HEK293 (cell line): ENCODE data around the gene ZMYND10.

Experiments used
- CTCF ChIA-PET: fragments of 350-600 bp; formaldehyde crosslinking; extraction: SDS; loops from one replicate; lab custom pipeline; 2021; ENCODE audit warnings: antibody characterized with exemption; lab: Yijun Ruan, JAX
- POLR2A ChIA-PET: fragments of 300-600 bp; formaldehyde crosslinking; extraction: SDS; loops from one replicate; lab custom pipeline; 2020; ENCODE audit warnings: antibody characterized with exemption, inconsistent platforms; lab: Yijun Ruan, JAX
- H3K27ac ChIP-seq: fragments of 200-500 bp; sonication (Bioruptor generic); 2 replicates; pipeline ENCODE4 v1.5.1; 2014; ENCODE audit warnings: low read depth, low read length, control low read depth, inconsistent platforms; ENCODE audit errors: extremely low read depth
- H3K36me3 ChIP-seq, 2 experiments: fragments of 200-500 bp in 1 of 2; sonication (Bioruptor generic) in 1 of 2; 1 replicate in 1 of 2; 2 replicates in 1 of 2; pipeline ENCODE4 v1.5.1; 2014 to 2017; ENCODE audit warnings: inconsistent platforms in 2 of 2, low read length in 2 of 2; ENCODE audit not compliant: control insufficient read depth in 2 of 2, insufficient read depth in 1 of 2
- H3K4me1 ChIP-seq: fragments of 200-500 bp; sonication (Bioruptor generic); 2 replicates; pipeline ENCODE4 v1.5.1; 2014; ENCODE audit warnings: mild to moderate bottlenecking, low read length, inconsistent platforms; ENCODE audit not compliant: control insufficient read depth, insufficient read depth
- H3K4me3 ChIP-seq: 2 replicates; pipeline ENCODE4 v1.5.1; 2011; ENCODE audit warnings: low read depth, mild to moderate bottlenecking, control low read depth, low read length, moderate library complexity
- H3K9me3 ChIP-seq: fragments of 200-500 bp; sonication (Bioruptor generic); 2 replicates; pipeline ENCODE4 v1.5.1; 2014; ENCODE audit warnings: low read depth, low read length, inconsistent platforms; ENCODE audit not compliant: control insufficient read depth, insufficient read depth
- GLIS1 ChIP-seq: fragments of 450-650 bp; formaldehyde crosslinking; IDR thresholded peaks from 2 replicates; pipeline ENCODE4 v1.5.1; 2016; ENCODE audit warnings: missing biosample characterization, missing genetic modification characterization
- MYNN ChIP-seq: fragments of 450-650 bp; formaldehyde crosslinking; IDR thresholded peaks from 2 replicates; pipeline ENCODE4 v1.5.1; 2016; ENCODE audit warnings: missing biosample characterization, missing genetic modification characterization, borderline replicate concordance
- SP7 ChIP-seq: fragments of 450-650 bp; formaldehyde crosslinking; IDR thresholded peaks from 2 replicates; pipeline ENCODE4 v1.5.1; 2016; ENCODE audit warnings: missing biosample characterization, missing genetic modification characterization
- YY1 ChIP-seq: fragments of 450-650 bp; formaldehyde crosslinking; IDR thresholded peaks from 2 replicates; pipeline ENCODE4 v1.5.1; 2018; ENCODE audit warnings: missing biosample characterization, missing genetic modification characterization
- ZBTB8A ChIP-seq: fragments of 450-650 bp; formaldehyde crosslinking; IDR thresholded peaks from 2 replicates; pipeline ENCODE4 v1.5.1; 2016; ENCODE audit warnings: missing biosample characterization, missing genetic modification characterization
- ZFHX2 ChIP-seq: fragments of 450-650 bp; formaldehyde crosslinking; conservative IDR thresholded peaks from 2 replicates; pipeline ENCODE4 v1.5.1; 2016; ENCODE audit warnings: missing biosample characterization, missing genetic modification characterization
- ZNF391 ChIP-seq: fragments of 450-650 bp; formaldehyde crosslinking; IDR thresholded peaks from 2 replicates; pipeline ENCODE4 v1.5.1; 2016; ENCODE audit warnings: low read depth, missing biosample characterization, missing genetic modification characterization, borderline replicate concordance
- ZNF426 ChIP-seq: fragments of 450-650 bp; formaldehyde crosslinking; IDR thresholded peaks from 2 replicates; pipeline ENCODE4 v1.5.1; 2017; ENCODE audit warnings: missing biosample characterization, missing genetic modification characterization, mild to moderate bottlenecking, inconsistent platforms, moderate library complexity
- ZNF585B ChIP-seq: fragments of 450-650 bp; formaldehyde crosslinking; IDR thresholded peaks from 2 replicates; pipeline ENCODE4 v1.5.1; 2016; ENCODE audit warnings: missing biosample characterization, missing genetic modification characterization
- ZNF670 ChIP-seq: fragments of 450-650 bp; formaldehyde crosslinking; IDR thresholded peaks from 2 replicates; pipeline ENCODE4 v1.5.1; 2016; ENCODE audit warnings: missing biosample characterization, missing genetic modification characterization, low read depth
- ZNF677 ChIP-seq: fragments of 450-650 bp; IDR thresholded peaks from 2 replicates; pipeline ENCODE4 v1.5.0; 2018; ENCODE audit warnings: missing biosample characterization, mild to moderate bottlenecking, missing genetic modification characterization, moderate library complexity
- ZNF791 ChIP-seq: fragments of 450-650 bp; formaldehyde crosslinking; IDR thresholded peaks from 2 replicates; pipeline ENCODE4 v1.5.1; 2016; ENCODE audit warnings: missing biosample characterization, missing genetic modification characterization
- ZNF830 ChIP-seq: fragments of 450-650 bp; IDR thresholded peaks from 2 replicates; pipeline ENCODE4 v1.5.0; 2018; ENCODE audit warnings: missing biosample characterization, missing genetic modification characterization, low read depth, mild to moderate bottlenecking, moderate library complexity
- ZSCAN23 ChIP-seq: fragments of 450-650 bp; formaldehyde crosslinking; IDR thresholded peaks from 2 replicates; pipeline ENCODE4 v1.5.1; 2016; ENCODE audit warnings: missing biosample characterization, missing genetic modification characterization
- TF ChIP-seq, protein P1 (sequence below): fragments of 450-650 bp; formaldehyde crosslinking; IDR thresholded peaks from 2 replicates; pipeline ENCODE4 v1.5.1; 2016; ENCODE audit warnings: missing biosample characterization, missing genetic modification characterization
- TF ChIP-seq, protein P2 (sequence below): fragments of 450-650 bp; formaldehyde crosslinking; IDR thresholded peaks from 2 replicates; pipeline ENCODE4 v1.5.1; 2016; ENCODE audit warnings: missing biosample characterization, missing genetic modification characterization
- TF ChIP-seq, protein P3 (sequence below): fragments of 450-650 bp; formaldehyde crosslinking; IDR thresholded peaks from 2 replicates; pipeline ENCODE4 v1.5.1; 2017; ENCODE audit warnings: missing biosample characterization, mild to moderate bottlenecking, missing genetic modification characterization, moderate library complexity
- TF ChIP-seq, protein P4 (sequence below): fragments of 450-650 bp; formaldehyde crosslinking; conservative IDR thresholded peaks from 2 replicates; pipeline ENCODE4 v1.5.1; 2016; ENCODE audit warnings: low read depth, missing biosample characterization, missing genetic modification characterization
- TF ChIP-seq, protein P5 (sequence below): fragments of 450-650 bp; formaldehyde crosslinking; IDR thresholded peaks from 2 replicates; pipeline ENCODE4 v1.5.1; 2017; ENCODE audit warnings: missing biosample characterization, missing genetic modification characterization

Gene ZMYND10

DNA sequence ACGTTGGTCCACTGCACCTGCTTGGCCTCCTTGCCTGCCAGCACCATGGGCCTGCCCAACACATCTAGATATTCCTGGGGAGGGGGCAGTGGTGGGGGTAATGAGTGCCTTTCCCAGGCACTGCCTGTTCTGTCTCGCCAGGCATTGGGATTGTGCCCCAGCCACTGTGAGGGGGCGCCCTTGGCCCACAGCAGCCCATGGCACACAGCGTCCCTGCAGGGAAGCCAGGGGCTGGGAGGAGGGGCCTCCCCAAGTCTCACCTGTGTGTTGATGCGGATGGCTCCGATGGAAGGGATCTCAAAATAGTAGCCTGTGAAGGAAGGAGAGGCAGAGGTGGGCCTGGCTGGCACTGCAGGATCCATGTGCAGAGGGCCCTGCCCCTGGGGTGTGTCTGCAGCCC lies 32.5 kb upstream of the ZMYND10 start (continued):
- TF ChIP-seq, protein P1, sequence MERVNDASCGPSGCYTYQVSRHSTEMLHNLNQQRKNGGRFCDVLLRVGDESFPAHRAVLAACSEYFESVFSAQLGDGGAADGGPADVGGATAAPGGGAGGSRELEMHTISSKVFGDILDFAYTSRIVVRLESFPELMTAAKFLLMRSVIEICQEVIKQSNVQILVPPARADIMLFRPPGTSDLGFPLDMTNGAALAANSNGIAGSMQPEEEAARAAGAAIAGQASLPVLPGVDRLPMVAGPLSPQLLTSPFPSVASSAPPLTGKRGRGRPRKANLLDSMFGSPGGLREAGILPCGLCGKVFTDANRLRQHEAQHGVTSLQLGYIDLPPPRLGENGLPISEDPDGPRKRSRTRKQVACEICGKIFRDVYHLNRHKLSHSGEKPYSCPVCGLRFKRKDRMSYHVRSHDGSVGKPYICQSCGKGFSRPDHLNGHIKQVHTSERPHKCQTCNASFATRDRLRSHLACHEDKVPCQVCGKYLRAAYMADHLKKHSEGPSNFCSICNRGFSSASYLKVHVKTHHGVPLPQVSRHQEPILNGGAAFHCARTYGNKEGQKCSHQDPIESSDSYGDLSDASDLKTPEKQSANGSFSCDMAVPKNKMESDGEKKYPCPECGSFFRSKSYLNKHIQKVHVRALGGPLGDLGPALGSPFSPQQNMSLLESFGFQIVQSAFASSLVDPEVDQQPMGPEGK (tag by site-specific recombination) = no peak
- TF ChIP-seq YY1 (tag by site-specific recombination) = no peak

DNA sequence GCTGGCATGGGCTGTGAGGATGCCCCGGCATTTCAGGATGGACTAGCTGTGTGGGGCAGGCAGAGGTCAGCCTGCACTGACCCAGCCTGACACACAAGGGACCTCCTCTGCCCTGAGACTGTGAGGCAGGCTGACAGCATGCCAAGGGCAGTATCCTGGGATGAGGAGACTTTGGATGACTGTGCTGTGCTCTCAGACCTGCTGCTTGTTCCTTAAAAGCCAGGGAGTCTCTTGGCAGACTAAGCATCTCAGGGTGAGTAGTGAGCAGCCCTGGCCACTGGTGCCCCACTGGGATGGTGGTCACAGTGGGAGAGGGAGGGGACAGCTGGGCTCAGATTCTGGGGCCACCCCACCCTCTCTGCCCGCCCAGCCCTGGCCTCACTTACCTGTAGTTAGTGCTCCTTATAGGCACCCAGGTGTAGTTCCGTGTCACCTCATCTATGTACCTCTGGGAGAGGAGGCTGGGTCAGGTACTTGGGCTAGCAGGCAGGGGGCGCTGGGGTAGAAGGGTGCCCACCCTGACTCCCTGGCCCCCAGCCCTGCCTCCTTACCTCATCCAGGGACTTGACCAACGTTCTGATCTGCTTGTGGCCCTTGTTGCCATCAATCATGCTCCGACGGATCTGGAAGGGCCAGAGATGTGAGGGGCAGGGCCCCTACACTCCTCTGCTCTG lies 29.9 kb upstream of the ZMYND10 start:
- Histone ChIP-seq H3K36me3 (no peaks in the 10 kb centered on the region), H3K4me3 (no peak overlapping the region), H3K27ac (no peak overlapping the region), H3K4me1 (no peaks in the 10 kb centered on the region), H3K9me3 (no peaks in the 10 kb centered on the region)
- CTCF ChIA-PET = interaction anchor here (0.5 to 1.2 kb wide), 2 partner anchors 14 to 334 kb away, joined by 3 to 4 read pairs; no protein-coding TSS in a partner anchor
- TF ChIP-seq, protein P2, sequence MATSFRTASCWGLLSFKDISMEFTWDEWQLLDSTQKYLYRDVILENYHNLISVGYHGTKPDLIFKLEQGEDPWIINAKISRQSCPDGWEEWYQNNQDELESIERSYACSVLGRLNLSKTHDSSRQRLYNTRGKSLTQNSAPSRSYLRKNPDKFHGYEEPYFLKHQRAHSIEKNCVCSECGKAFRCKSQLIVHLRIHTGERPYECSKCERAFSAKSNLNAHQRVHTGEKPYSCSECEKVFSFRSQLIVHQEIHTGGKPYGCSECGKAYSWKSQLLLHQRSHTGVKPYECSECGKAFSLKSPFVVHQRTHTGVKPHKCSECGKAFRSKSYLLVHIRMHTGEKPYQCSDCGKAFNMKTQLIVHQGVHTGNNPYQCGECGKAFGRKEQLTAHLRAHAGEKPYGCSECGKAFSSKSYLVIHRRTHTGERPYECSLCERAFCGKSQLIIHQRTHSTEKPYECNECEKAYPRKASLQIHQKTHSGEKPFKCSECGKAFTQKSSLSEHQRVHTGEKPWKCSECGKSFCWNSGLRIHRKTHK = no peak
- TF ChIP-seq GLIS1 (tag by site-specific recombination) (no peak), ZNF585B (tag by site-specific recombination) (no peak)
- TF ChIP-seq, protein P3, sequence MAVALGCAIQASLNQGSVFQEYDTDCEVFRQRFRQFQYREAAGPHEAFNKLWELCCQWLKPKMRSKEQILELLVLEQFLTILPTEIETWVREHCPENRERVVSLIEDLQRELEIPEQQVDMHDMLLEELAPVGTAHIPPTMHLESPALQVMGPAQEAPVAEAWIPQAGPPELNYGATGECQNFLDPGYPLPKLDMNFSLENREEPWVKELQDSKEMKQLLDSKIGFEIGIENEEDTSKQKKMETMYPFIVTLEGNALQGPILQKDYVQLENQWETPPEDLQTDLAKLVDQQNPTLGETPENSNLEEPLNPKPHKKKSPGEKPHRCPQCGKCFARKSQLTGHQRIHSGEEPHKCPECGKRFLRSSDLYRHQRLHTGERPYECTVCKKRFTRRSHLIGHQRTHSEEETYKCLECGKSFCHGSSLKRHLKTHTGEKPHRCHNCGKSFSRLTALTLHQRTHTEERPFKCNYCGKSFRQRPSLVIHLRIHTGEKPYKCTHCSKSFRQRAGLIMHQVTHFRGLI = no peak
- POLR2A ChIA-PET = no interaction called here

DNA sequence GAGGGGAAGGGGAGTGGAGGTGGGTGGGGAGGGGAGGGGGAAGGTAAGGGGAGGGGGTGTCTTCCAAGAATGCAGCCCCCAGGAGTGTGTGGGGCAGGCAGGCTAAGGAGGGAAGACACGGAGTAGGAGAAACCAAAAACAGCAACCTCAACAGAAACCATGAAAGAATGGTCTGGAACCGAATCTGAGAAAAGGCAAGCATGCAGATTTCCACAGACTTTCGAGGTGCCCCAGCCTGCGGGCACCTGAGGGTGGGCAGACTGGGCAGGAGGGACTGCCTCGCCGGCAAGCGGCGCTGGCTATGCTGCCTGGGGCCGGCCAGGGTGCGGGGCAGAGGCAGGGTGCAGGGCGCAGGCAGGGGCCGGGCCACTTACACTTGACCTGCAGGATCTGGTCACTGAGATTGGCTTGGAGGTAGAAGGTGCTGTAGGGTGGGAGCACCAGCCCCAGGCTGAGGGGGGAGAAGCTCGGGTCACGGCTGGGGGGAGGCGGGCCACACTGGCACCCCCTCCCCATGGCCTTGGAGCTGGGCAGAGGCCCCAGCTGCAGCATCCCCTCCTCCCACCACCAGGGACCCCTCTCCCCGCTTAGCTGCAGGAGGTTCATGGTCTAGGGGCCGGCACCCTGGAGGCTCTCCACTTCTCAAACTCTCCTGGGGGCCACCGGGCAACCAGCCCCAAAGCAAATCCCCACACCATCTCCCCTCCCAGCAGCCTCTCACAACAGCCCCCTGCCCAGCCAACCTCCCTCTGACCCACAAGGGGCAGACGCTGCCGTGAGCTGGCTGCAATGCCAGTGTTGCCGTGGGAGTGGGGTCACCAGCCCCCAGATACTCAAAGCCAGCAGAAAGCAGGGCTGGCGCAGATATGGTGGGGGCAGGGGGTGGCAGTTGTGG lies 29.1 kb upstream of the ZMYND10 start:
- CTCF ChIA-PET = interaction anchor here (1.2 kb wide), 1 partner anchor 14 kb away, joined by 3 read pairs; no protein-coding TSS in a partner anchor
- H3K4me1 ChIP-seq = no peaks in the 10 kb centered on the region
- no peak overlapping the region for H3K4me3 ChIP-seq
- no peak overlapping the region for H3K27ac ChIP-seq
- POLR2A ChIA-PET = no interaction called here
- H3K36me3 ChIP-seq = no peaks in the 10 kb centered on the region
- H3K9me3 ChIP-seq = no peaks in the 10 kb centered on the region
- TF ChIP-seq ZNF830 (tag by site-specific recombination) (no peak), ZNF791 (tag by site-specific recombination) (no peak), ZNF670 (no peak), ZBTB8A (tag by site-specific recombination) (no peak), ZNF677 (no peak), MYNN (tag by site-specific recombination) (no peak), ZNF426 (tag by site-specific recombination) (no peak), SP7 (no peak), ZSCAN23 (tag by site-specific recombination) (no peak), ZFHX2 (tag by site-specific recombination) (no peak), ZNF391 (no peak)
- TF ChIP-seq, protein P4, sequence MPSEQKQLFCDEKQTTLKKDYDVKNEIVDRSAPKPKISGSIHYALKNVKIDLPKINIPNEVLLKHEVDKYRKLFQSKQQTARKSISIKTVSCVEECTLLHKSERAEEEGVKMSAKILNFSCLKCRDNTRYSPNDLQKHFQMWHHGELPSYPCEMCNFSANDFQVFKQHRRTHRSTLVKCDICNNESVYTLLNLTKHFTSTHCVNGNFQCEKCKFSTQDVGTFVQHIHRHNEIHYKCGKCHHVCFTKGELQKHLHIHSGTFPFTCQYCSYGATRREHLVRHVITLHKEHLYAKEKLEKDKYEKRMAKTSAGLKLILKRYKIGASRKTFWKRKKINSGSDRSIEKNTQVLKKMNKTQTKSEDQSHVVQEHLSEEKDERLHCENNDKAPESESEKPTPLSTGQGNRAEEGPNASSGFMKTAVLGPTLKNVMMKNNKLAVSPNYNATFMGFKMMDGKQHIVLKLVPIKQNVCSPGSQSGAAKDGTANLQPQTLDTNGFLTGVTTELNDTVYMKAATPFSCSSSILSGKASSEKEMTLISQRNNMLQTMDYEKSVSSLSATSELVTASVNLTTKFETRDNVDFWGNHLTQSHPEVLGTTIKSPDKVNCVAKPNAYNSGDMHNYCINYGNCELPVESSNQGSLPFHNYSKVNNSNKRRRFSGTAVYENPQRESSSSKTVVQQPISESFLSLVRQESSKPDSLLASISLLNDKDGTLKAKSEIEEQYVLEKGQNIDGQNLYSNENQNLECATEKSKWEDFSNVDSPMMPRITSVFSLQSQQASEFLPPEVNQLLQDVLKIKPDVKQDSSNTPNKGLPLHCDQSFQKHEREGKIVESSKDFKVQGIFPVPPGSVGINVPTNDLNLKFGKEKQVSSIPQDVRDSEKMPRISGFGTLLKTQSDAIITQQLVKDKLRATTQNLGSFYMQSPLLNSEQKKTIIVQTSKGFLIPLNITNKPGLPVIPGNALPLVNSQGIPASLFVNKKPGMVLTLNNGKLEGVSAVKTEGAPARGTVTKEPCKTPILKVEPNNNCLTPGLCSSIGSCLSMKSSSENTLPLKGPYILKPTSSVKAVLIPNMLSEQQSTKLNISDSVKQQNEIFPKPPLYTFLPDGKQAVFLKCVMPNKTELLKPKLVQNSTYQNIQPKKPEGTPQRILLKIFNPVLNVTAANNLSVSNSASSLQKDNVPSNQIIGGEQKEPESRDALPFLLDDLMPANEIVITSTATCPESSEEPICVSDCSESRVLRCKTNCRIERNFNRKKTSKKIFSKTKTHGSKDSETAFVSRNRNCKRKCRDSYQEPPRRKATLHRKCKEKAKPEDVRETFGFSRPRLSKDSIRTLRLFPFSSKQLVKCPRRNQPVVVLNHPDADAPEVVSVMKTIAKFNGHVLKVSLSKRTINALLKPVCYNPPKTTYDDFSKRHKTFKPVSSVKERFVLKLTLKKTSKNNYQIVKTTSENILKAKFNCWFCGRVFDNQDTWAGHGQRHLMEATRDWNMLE = no peak
- TF ChIP-seq, protein P5, sequence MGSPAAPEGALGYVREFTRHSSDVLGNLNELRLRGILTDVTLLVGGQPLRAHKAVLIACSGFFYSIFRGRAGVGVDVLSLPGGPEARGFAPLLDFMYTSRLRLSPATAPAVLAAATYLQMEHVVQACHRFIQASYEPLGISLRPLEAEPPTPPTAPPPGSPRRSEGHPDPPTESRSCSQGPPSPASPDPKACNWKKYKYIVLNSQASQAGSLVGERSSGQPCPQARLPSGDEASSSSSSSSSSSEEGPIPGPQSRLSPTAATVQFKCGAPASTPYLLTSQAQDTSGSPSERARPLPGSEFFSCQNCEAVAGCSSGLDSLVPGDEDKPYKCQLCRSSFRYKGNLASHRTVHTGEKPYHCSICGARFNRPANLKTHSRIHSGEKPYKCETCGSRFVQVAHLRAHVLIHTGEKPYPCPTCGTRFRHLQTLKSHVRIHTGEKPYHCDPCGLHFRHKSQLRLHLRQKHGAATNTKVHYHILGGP (tag by site-specific recombination) = no peak
